Keratinocyte (primary cell): ENCODE results near the gene RAB42. TPM values are rescaled to one million over a fixed set of nuclear protein-coding genes. Genes with fewer than 3 reads are reported as not detected.

Experiments
- DNase-seq: peaks from one replicate; pipeline ENCODE4 v3.0.0-alpha.2; 2011; ENCODE audit warnings: low read depth, missing footprints, low spot score
- FAIRE-seq: peaks from 2 replicates; lab custom pipeline; 2011; peaks lifted over from hg19 to GRCh38; lab: Jason Lieb, UNC
- H2AFZ ChIP-seq: 2 replicates; pipeline ENCODE4 v1.6.0; 2012; ENCODE audit warnings: low read length, control low read depth, inconsistent platforms; ENCODE audit not compliant: control insufficient read depth
- H3K27ac ChIP-seq: 2 replicates; pipeline ENCODE4 v1.5.1; 2011; ENCODE audit warnings: low read length; ENCODE audit not compliant: control insufficient read depth, insufficient read depth
- H3K27me3 ChIP-seq: 3 replicates; pipeline ENCODE4 v1.6.0; 2011; ENCODE audit warnings: low read length; ENCODE audit not compliant: control insufficient read depth, insufficient read depth; ENCODE audit errors: extremely low read depth
- H3K36me3 ChIP-seq, 2 experiments: 2 replicates in 1 of 2; 3 replicates in 1 of 2; pipeline ENCODE4 v1.5.1; 2011; ENCODE audit warnings: low read length in 2 of 2, mild to moderate bottlenecking in 1 of 2; ENCODE audit not compliant: control insufficient read depth in 2 of 2, insufficient read depth in 2 of 2; ENCODE audit errors: extremely low read depth in 1 of 2
- H3K4me1 ChIP-seq: 3 replicates; pipeline ENCODE4 v1.5.1; 2011; ENCODE audit warnings: low read length; ENCODE audit not compliant: control insufficient read depth, insufficient read depth; ENCODE audit errors: extremely low read depth
- H3K4me2 ChIP-seq: 3 replicates; pipeline ENCODE4 v1.6.0; 2011; ENCODE audit warnings: low read depth, low read length; ENCODE audit not compliant: control insufficient read depth, insufficient read depth; ENCODE audit errors: extremely low read depth
- H3K4me3 ChIP-seq, 3 experiments: fragments of 200-600 bp in 1 of 3; sonication (generic) in 1 of 3; 2 replicates in 2 of 3; 3 replicates in 1 of 3; pipeline ENCODE4 v1.5.1; 2011 to 2016; ENCODE audit warnings: low read length in 3 of 3, mild to moderate bottlenecking in 3 of 3, control low read depth in 2 of 3, inconsistent platforms in 1 of 3, low read depth in 1 of 3, mixed read lengths in 1 of 3, mixed run types in 1 of 3, moderate library complexity in 1 of 3; ENCODE audit not compliant: control insufficient read depth in 2 of 3, insufficient read depth in 2 of 3; ENCODE audit errors: extremely low read depth in 1 of 3
- H3K79me2 ChIP-seq: 2 replicates; pipeline ENCODE4 v1.6.0; 2012; ENCODE audit warnings: low read length; ENCODE audit not compliant: control insufficient read depth, insufficient read depth
- H3K9ac ChIP-seq: 3 replicates; pipeline ENCODE4 v1.6.0; 2011; ENCODE audit warnings: low read length; ENCODE audit not compliant: control insufficient read depth, insufficient read depth; ENCODE audit errors: extremely low read depth
- H3K9me1 ChIP-seq: 3 replicates; pipeline ENCODE4 v1.6.0; 2011; ENCODE audit warnings: low read length; ENCODE audit not compliant: control insufficient read depth, insufficient read depth; ENCODE audit errors: extremely low read depth
- H3K9me3 ChIP-seq: 2 replicates; pipeline ENCODE4 v1.5.1; 2012; ENCODE audit warnings: low read depth, low read length; ENCODE audit not compliant: control insufficient read depth
- H4K20me1 ChIP-seq: 3 replicates; pipeline ENCODE4 v1.6.0; 2011; ENCODE audit warnings: low read length; ENCODE audit not compliant: control insufficient read depth, insufficient read depth; ENCODE audit errors: extremely low read depth
- CTCF ChIP-seq, 3 experiments: IDR thresholded peaks in 1 of 3; conservative IDR thresholded peaks in 1 of 3; optimal IDR thresholded peaks in 1 of 3; 2 replicates in 2 of 3; 3 replicates in 1 of 3; pipeline versions ENCODE3 to v1.5.1; 2011; ENCODE audit warnings: low read length in 3 of 3, mild to moderate bottlenecking in 3 of 3, moderate library complexity in 2 of 3, control low read depth in 1 of 3, inconsistent platforms in 1 of 3; ENCODE audit not compliant: insufficient read depth in 2 of 3; ENCODE audit errors: extremely low read depth in 1 of 3
- EZH2 ChIP-seq: IDR thresholded peaks from one replicate; pipeline ENCODE4 v1.6.1; 2012; ENCODE audit warnings: inconsistent platforms, mild to moderate bottlenecking, low read length, moderate library complexity
- dilution Hi-C: fragments of 300-500 bp; cut with MboI; formaldehyde crosslinking; loops from one replicate; pipeline ENCODE4 v1.7.0; 2020; ENCODE audit warnings: low sequenced_read_pairs; ENCODE audit not compliant: extremely low pct_ligation_motif_present
- polyA plus RNA-seq, 5 experiments: library from polyadenylated mRNA; depleted of rRNA in 3 of 5; stranded (reverse) in 3 of 5; stranded (forward) in 1 of 5; unstranded in 1 of 5; fragments of >200 nt; gene quantifications; 1 replicate in 1 of 5; 2 replicates in 3 of 5; 3 replicates in 1 of 5; pipeline versions ENCODE4 v1.2.1 to v1.2.3, GENCODE V29; 2011 to 2012; ENCODE audit warnings: missing spikeins in 2 of 5, low read depth in 1 of 5, low replicate concordance in 1 of 5

RAB42 gene
- polyA plus RNA-seq, 1 donor (not counting 4 experiments of a cell fraction or from before 2014, with no cell fraction given): 0.05 TPM

GRCh38 chr1:28601696-28602095 lies 9.6 kb downstream of the RAB42 start:
- Histone ChIP-seq H3K36me3 (peaks cover 14 to 20% of the 10 kb centered on the region in 2 experiments), H3K27me3 (no peaks in the 10 kb centered on the region), H3K9ac (peak overlapping the region; percentile 52), H3K9me3 (no peaks in the 10 kb centered on the region), H3K4me1 (peaks cover 25% of the 10 kb centered on the region), H3K4me3 (no peak overlapping the region), H3K4me2 (peak overlapping the region; percentile 18), H3K79me2 (no peaks in the 10 kb centered on the region), H4K20me1 (no peaks in the 10 kb centered on the region), H3K27ac (peak overlapping the region; percentile 65), H2AFZ (no peak overlapping the region), H3K9me1 (no peaks in the 10 kb centered on the region)
- FAIRE-seq (peak; percentile 64), DNase-seq (no peak)
- dilution Hi-C loops: no loop called here
- TF ChIP-seq EZH2: no peak
- no peak for TF ChIP-seq CTCF (optimal IDR thresholded peaks at IDR 0.05 in 1 of 3, IDR thresholded peaks at IDR 0.05 in 1 of 3, conservative IDR thresholded peaks at IDR 0.05 in 1 of 3; ENCODE audit: extremely low read depth in 1 of 3, insufficient read depth in 2 of 3, low read length in 3 of 3)

GRCh38 chr1:28602536-28603439 lies 10.7 kb downstream of the RAB42 start:
- H2AFZ ChIP-seq: no peak overlapping the region
- no peaks in the 10 kb centered on the region for H3K27me3 ChIP-seq
- peak overlapping the region; percentile 52 for H3K9ac ChIP-seq
- dilution Hi-C loops: no loop called here
- H3K4me2 ChIP-seq: no peak overlapping the region
- no peak for DNase-seq
- FAIRE-seq: no peak
- TF ChIP-seq EZH2 (no peak), CTCF (optimal IDR thresholded peaks at IDR 0.05 in 1 of 3, IDR thresholded peaks at IDR 0.05 in 1 of 3, conservative IDR thresholded peaks at IDR 0.05 in 1 of 3; ENCODE audit: extremely low read depth in 1 of 3, insufficient read depth in 2 of 3, low read length in 3 of 3) (peak; percentile 60 to 81 (median 75))
- H3K4me3 ChIP-seq: no peak overlapping the region
- no peaks in the 10 kb centered on the region for H3K9me3 ChIP-seq
- H3K79me2 ChIP-seq: no peaks in the 10 kb centered on the region
- no peaks in the 10 kb centered on the region for H3K9me1 ChIP-seq
- peaks cover 25% of the 10 kb centered on the region for H3K4me1 ChIP-seq
- H3K36me3 ChIP-seq: peaks cover 14 to 20% of the 10 kb centered on the region in 2 experiments
- H3K27ac ChIP-seq: peak overlapping the region; percentile 65
- no peaks in the 10 kb centered on the region for H4K20me1 ChIP-seq
